ENCODE measurements around the gene MYO3A.

- no peak for TF ChIP-seq POLR2A (IDR thresholded peaks at IDR 0.05)
- TF ChIP-seq CTCF (IDR thresholded peaks at IDR 0.05), result no peak
These were observed 287.5 kb downstream of the MYO3A start for GRCh38 chr10:26221541-26221940.
